T-helper 9 cell (primary cell): ENCODE results near the gene STX16.
"Not testable (repeated sequence)": the region's sequence is repeated elsewhere in the genome, so short reads cannot be mapped to it uniquely, and the experiment has no call there.

Experiments
- DNase-seq: peaks from one replicate; pipeline ENCODE4 v3.0.0-alpha.2; 2020

Gene STX16

DNA sequence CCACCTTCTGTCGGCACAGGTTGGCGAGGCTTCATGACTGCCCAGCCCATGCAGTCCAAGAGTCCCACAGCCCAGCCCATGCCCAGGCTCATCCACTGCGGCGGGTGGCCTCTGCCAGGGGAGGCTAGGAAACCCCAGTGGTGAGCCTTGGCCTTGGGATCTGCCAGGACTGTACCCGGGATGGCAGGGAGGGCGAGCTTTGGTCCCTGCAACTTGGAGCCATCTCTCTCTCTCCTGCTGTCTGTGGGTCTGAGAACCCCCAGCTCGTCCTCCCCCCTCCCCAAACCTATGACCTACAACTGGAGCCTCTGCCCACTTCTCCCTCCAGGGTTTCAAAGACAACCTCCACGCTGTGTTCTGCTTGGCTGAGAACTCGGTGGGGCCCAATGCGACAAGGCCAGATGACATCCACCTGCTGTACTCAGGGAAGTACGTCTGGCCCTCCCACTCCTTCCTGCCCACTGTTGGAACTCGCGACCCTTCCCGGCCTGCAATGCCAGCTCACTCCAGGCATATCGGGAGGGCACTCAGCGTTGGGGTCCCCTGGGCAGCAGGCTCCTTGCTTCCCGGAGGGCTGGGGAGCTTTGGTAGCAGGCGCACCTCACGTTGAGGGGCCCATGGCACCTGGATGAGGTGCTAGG lies 61.2 kb downstream of the STX16 start:
- DNase-seq, result no peak

DNA sequence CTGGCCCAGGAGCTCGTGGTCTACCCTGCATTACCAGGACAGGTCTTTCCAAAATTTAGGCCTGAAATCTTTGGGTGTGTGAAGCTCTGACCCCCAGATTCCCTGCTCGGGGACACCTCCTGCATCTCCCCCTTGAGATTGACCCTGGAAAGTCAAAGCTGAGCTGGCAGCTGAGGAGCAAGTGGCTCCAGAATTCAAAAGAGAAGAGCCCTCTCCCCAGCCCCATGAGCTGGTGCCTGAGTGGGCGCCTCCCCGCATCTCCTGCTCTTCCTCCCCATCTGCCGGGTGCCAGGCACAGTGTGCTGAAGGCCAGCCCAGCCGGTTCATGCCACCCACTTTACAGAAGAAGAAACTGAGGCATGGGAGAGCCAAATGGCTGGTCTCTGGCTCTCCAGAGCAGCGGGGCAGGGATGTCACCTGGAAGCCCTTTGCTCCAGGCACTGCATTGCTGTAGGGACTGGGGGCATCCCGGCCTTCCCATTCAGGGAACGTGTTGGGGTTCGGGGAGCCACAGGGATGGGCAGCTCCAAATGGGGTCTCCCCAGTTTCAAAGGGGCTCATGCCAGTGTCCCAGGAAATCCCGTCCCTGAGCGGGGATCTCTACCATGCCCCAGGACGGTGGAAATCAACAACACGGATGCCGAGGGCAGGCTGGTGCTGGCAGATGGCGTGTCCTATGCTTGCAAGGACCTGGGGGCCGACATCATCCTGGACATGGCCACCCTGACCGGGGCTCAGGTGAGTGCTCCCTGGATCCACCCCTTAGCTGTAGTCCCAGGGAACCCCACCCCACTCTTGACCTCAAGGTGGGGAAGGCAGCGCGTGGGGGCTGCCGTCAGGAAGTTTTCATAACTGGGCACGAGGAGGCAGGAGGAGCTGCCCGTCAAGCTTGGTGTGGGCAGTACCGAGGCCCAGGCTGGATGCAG lies 62.0 kb downstream of the STX16 start:
- DNase-seq, result no peak

DNA sequence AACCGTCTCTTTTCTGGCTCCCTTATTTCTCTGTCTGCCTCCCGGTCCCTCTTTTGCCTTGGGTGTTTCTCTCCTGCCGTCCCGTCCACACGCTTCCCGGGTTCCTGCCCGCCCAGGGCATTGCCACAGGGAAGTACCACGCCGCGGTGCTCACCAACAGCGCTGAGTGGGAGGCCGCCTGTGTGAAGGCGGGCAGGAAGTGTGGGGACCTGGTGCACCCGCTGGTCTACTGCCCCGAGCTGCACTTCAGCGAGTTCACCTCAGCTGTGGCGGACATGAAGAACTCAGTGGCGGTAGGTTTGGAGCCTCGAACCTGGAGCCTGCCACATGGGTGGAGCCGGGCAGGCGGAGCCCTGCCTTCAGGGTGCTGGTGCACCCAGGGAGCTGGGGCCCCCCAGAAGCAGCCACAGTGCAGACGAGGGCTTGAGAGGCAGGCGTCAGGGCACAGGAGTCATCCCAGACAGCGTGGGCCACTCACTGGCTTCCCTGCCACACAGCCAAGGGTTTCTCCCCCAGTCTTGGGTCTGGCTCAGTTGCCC lies 62.8 kb downstream of the STX16 start:
- no peak for DNase-seq

DNA sequence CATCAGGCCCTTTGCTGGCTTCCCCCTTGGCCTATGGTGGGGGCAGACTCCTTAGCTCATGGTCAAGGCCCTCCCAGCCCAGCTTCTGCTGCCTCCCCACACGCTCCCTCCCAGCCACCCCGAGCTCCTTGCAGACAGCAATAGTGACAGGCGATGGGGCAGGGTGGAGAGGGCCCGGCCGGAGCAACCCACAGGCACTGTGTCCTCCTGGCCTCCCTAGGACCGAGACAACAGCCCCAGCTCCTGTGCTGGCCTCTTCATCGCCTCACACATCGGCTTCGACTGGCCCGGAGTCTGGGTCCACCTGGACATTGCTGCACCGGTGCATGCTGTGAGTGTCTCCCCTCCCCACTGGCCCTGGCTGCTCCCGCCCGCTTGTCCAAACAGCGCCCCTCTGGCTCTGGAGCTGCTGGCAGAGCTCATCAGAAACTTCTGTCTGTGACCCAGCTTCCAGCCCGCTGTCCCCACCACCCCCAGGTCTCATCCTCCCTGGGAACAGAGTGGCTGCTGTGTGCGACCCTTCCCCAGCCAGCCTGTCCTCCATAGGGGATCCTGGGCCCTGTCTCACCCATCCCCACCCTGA lies 63.3 kb downstream of the STX16 start:
- no peak for DNase-seq

DNA sequence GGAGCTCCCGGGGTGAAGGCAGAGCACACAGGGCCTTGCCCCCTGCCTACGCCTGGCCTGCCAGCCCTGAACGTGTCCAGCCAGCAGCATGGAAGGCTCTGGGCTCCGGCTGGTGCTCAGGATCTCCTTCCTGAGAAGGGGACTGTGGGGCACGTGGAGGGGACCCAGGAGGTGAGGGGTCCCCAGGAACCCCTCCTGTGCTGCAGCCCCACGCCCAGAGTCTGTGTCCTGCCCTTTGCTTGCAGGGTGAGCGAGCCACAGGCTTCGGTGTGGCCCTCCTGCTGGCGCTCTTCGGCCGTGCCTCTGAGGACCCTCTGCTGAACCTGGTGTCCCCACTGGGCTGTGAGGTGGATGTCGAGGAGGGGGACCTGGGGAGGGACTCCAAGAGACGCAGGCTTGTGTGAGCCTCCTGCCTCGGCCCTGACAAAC lies 63.9 kb downstream of the STX16 start:
- DNase-seq, result no peak

DNA sequence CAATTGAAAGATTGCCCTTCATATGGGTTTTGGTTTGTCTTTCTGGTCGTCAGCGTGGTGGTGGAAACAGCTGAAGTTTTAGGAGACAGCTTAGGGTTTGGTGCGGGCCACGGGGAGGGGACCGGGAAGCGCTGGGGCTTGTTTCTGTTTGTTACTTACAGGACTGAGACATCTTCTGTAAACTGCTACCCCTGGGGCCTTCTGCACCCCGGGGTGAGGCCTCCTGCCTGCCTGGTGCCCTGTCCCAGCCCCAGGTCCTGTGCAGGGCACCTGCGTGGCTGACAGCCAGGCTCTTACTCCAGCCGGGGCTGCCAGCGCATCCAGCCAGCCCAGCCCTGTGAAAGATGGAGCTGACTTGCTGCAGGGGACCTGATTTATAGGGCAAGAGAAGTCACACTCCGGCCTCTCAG lies 64.3 kb downstream of the STX16 start:
- no peak for DNase-seq

DNA sequence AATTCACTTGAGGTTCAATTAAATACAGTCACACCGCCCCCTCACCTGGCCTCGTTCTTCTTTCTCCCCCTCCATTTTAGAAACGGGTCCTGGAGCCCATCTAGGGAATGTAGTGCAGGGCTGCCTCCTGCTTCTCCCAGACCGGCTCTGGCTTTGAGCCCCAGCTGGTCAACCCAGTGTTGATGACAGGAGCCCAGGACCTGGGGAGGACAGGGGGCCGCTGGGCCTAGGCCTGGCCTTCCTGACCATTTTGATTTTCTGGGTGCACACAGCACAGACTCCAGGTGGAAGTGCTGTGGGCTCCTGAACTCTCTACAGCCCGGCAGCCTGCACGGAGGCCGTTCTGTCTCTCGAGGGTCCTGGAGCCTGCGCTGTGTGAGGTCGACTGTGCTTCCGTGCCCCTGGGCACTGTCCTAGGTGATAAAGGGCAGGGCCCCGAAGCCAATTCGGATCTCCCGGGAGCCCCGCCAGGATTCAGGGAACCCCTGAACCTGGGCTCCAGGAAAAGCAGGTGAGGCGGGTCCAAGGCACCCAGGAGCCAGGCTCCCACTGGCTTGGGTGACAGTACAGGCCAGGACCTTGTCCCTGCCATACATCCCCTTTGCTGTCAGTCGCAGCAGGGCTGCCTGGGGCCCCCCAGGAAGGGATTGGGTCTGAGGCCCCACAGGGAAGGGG lies 64.9 kb downstream of the STX16 start:
- no peak for DNase-seq

DNA sequence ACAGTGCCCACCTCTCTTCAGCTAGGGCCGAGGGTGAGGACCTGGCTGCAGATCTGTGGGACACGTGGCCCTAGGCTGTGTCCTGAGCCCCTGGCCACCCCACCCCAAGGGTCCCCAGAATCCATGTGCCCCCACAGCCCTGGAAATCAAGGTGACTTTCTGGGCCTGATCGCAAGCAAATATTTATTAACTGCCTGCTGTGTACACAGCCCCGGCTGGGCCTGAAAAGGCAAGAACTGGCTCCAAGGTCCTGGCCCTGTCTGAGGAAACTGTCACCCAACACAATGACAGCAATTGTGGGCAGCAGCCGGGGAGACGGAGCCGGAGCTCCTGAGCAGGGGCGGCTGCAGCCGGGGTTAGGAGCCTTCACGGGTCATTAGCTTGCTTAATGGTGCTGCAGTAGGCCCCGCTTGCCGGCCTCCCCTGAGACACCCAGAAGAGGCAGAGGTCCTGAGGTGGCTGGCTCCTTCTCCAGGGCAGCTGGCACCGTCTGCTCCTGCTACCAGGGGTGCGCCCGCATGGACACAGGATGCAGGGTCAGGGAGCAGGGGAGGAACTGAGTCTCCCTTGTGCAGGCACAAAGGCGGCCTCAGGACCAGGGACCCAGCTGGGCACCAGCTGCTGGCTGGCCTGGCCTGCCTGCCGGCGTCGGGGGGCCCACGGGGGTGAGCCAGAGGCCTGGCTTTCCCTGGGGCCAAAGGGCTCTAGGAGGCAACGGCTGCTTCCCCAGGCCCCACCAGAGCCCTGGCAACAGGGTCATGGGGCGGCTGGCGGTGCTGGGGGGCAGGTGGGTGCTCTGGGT lies 65.6 kb downstream of the STX16 start:
- DNase-seq, result no peak

DNA sequence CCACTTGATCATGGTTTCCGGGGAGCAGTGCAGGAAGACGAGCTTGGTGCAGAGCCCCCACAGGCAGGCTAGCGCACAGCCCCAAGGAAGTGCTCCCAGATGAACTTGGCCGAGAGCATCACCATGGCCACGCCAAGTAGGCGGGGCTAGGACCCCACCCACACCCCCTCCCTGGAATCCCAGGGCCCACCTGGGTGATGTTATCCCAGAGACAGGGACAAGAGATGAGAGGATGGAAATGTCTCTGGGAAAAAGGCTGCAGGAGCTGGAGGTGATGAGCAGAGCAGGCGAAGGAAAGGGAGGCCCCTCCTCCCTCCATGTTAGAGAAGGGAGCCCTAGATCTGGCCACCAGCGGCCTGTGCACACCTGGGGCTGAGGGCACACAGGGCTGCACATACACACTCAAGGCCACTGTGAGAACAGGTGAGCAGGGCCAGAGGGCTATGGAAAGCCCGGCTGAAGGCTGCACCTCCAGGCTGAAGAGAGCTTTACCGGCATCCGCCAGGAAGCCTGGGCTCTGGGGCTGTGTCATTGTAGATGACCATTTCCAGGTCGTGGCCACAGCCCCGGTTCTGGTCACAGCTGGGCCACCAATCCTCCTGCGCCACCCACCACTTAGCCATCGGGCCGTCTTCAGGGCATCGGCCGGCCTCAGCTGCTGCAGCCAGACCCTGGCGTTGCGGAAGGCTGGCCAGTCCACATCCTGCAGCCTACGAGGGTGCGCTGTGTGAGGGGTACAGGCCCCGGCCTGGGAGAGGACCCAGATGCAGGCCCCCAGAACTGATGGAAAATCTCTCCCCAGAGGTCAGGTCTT lies 66.4 kb downstream of the STX16 start:
- no peak for DNase-seq

DNA sequence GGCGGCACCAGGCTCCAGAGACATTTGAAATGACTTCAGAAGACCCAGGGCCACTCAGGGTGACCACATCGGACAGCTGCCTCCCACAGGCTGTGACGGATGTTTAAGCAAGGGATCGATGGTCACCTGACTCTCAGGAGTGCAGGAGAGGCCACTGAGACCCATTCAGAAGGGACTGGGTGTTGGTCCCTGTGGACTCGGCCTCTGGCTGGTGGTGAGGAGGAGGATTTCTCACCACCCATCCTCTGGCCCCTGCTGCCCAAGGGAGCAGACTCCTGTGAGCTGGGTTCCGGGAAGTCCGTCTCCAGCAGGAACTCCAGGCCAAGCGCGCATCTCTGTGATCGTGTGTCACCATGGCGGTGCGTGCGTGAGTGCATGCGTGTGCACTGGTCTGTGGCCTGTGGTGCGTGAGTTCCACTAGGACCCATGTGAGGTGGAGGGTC lies 67.1 kb downstream of the STX16 start:
- DNase-seq, result no peak

DNA sequence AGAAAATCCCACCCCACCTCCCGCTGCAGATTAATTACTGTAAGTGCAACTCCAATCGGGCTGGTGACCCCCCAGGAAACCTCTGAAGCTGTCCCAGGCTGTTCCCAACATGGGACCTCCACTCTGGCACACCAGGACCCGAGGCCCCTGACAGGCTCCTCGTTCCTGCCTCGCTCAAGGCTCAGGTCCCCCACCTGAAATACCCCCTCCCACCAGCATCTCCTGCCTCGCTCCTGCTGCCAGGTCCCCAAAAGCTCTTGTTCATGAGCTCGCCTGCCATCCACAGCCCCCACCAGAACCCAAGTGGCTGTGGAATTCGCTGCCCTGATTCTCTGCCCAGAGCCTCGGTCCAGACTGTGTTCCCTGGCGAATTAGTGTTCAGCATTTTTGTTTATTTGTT lies 67.6 kb downstream of the STX16 start:
- DNase-seq, result no peak

DNA sequence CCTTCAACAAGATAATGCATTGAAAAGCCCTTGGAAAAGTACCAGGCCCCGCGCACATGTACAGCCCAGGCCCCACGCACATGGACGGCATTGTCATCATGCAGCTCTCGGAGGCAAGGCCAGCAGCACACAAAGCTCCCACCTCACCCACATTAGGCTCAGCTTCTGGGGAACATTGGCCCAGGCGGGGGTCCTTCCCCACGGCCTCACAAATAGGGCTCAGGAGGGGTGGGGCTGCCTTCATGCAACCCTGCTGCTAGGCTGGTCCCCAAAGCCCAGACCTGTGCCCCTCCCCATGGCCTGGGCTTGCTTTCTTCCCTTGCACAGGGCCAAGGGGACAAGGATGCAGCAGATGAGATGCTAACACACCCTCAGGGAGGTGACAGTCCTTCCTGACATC lies 68.2 kb downstream of the STX16 start:
- no peak for DNase-seq

DNA sequence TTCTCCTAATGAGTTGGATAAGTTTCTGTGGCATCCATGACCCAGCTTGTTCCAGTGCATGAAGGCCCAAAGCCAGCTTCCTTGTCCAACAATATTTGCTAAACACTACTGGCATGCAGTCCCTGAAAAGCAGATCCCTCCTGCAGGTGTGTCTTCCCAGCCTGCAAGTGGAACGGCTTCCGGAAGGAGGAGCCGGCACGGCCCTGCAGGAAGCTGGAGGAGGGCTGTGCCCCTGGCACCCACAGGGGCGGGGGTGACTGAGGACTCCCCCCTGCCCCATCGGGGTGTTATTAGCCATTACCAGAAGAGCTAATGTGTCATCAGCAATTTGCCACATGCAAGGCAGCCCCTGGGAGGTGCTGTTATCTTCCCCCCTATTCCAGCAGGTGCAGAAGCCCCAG lies 68.9 kb downstream of the STX16 start:
- DNase-seq, result no peak

DNA sequence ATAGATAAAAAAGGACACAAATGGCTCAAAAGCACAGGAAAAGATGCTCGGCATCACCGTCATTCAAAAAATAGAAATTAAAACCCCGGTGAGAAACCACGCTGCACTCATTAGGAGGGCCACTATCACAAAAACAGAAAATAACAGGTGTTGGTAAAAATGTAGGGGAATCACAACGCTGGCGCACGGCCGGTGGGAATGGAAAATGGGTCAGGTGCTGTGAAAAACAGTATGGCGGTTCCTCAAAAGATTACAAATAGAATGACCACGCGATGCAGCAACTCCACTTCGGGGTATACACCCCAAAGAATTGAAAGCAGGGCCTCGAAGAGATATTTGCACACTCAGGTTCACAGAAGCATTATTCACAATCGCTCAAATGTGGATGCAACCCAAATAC lies 69.8 kb downstream of the STX16 start:
- DNase-seq, result no peak

DNA sequence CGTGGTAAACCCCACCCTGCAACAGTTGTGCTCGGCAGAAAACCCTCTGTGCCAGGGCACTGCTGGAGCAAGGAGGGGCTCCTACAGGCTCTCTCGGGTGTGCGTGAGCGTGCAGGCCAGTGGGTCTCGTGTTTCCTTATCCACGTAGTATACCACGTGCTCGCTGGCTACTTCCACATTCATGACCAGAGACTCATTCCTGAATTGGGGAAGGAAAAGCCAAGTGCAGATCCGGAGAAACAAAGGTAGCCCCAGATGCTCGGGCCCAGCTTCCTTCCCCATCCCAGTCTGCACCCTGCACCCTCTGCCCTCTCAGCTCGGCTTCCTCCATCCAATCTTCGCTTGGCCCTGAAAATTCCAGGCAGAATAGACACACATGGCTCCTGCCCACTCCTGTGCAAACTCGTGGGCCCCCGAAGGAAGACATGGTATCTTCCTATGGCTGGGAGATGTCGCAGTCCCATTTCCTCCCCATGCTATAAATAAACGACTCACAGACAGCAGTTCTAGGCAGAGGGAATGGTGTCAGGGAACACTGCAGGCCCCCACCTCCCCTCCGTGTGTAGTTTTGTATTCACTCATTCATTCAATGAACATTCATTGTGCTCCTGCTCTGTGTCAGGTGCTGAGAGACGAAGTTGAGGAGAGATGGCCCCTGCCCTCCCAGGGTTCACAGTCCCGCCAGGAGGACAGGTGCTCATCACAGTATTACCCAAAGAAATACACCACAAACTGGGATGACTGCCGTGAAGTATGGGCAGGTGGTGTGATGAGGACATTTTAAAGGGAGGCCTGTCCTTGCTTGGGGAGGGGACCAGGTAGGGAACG lies 71.1 kb downstream of the STX16 start:
- no peak for DNase-seq

DNA sequence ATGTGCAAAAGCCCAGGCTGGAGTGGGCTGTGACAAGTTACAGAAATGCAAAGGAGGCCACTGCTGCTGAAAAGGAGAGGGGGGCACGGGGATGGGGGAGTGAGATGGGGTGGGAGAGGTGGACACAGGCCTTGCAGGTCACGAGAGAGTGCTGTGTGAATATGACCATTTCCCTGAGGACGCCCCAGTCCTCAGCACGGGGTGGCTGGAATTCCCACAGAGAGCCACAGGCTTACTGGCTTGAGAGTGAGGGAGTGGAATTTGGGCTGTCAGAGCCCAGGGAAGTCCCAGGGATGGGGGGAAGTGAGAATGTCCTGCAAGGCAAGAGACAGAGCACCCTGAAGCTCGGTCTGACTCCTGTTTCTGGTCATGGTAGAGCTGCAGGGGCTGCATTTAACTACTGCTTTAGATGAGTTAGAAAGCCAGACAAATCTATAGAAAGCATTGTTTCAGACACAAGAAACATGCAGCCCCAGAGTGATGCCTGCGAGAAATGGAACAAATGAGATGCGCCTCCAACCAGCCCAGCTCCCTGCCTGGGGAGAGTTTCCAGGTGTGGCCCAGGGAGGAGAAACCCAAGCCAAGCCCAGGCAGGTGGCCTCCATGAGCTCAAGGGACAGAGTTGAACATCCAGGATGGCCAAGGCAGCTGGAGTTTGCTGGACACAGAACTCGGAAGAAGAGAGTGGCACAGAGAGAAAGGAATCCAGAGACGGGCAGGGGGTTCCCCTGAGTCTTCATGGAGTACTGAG lies 72.0 kb downstream of the STX16 start:
- no peak for DNase-seq

DNA sequence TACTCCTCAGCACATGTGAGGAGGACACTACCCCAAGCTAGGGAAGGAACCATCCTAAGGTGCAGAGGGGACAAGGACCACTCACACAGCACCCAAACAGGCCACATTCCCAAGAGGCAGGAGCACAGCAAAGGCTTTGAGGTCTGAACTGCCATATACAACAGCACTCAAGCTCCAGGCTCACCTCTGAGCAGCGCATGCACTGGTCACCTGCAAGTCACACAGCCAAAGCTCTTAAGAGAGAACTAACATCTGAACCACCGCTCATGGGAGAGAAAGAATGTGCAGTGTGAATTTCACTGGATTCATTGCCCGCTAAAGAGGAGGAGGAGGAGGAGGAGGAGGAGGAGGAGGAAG lies 72.5 kb downstream of the STX16 start:
- no peak for DNase-seq

DNA sequence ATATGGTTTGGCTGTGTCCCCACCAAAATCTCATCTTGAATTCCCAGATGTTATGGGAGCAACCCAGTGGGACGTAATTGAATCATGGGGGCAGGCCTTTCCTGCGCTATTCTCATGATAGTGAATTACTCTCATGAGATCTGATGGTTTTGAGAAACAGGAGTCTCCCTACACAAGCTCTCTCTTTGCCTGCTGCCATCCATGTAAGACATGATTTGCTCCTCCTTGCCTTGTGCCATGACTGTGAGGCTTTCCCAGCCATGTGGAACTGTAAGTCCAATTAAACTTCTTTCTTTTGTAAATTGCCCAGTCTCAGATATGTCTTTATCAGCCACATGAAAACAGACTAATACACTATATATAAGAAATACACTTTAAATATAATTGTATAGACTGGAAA lies 75.1 kb downstream of the STX16 start:
- not testable (repeated sequence) for DNase-seq
